ENCODE data around the gene HADHB. TPM values are rescaled to one million over a fixed set of nuclear protein-coding genes. Genes with fewer than 3 reads are reported as not detected.
A peak's percentile ranks its signal among the peaks of the same experiment; 100 is the strongest.

The HADHB gene
- total and polyA plus RNA-seq, 2 of the 13 experiments (the other 11 are each of a cell fraction or from before 2014, with no cell fraction given), result 112 to 238 TPM

- TF ChIP-seq, protein P1, sequence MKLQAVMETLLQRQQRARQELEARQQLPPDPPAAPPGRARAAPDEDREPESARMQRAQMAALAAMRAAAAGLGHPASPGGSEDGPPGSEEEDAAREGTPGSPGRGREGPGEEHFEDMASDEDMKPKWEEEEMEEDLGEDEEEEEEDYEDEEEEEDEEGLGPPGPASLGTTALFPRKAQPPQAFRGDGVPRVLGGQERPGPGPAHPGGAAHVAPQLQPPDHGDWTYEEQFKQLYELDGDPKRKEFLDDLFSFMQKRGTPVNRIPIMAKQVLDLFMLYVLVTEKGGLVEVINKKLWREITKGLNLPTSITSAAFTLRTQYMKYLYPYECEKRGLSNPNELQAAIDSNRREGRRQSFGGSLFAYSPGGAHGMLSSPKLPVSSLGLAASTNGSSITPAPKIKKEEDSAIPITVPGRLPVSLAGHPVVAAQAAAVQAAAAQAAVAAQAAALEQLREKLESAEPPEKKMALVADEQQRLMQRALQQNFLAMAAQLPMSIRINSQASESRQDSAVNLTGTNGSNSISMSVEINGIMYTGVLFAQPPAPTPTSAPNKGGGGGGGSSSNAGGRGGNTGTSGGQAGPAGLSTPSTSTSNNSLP (IDR thresholded peaks at IDR 0.05; ENCODE audit: low read depth, low read length), result peak; percentile 21; the same call in 1 of the 2 replicates
- no peak for TF ChIP-seq ZNF180 (CRISPR knock-in tag; IDR thresholded peaks at IDR 0.05; ENCODE audit: borderline replicate concordance, low read depth)
- TF ChIP-seq, protein P2, sequence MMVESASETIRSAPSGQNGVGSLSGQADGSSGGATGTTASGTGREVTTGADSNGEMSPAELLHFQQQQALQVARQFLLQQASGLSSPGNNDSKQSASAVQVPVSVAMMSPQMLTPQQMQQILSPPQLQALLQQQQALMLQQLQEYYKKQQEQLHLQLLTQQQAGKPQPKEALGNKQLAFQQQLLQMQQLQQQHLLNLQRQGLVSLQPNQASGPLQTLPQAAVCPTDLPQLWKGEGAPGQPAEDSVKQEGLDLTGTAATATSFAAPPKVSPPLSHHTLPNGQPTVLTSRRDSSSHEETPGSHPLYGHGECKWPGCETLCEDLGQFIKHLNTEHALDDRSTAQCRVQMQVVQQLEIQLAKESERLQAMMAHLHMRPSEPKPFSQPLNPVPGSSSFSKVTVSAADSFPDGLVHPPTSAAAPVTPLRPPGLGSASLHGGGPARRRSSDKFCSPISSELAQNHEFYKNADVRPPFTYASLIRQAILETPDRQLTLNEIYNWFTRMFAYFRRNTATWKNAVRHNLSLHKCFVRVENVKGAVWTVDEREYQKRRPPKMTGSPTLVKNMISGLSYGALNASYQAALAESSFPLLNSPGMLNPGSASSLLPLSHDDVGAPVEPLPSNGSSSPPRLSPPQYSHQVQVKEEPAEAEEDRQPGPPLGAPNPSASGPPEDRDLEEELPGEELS (CRISPR knock-in tag; IDR thresholded peaks at IDR 0.05), result peak; percentile 66
- peak; percentile 83 for TF ChIP-seq PHF8 (CRISPR knock-in tag; IDR thresholded peaks at IDR 0.05)
- peak; percentile 94 for TF ChIP-seq ARNT2 (CRISPR knock-in tag; IDR thresholded peaks at IDR 0.05; ENCODE audit: low read depth)
- no peak for TF ChIP-seq ZNF264 (CRISPR knock-in tag; IDR thresholded peaks at IDR 0.05)
- no peak for TF ChIP-seq BATF2 (CRISPR knock-in tag; IDR thresholded peaks at IDR 0.05)
- no peak for TF ChIP-seq USF2 (IDR thresholded peaks at IDR 0.05; ENCODE audit: low read depth, low read length)
- TF ChIP-seq USF2 (CRISPR knock-in tag; IDR thresholded peaks at IDR 0.05; ENCODE audit: borderline replicate concordance), result no peak
- TF ChIP-seq ZNF574 (CRISPR knock-in tag; IDR thresholded peaks at IDR 0.05), result peak; percentile 82
- TF ChIP-seq ZNF136 (CRISPR knock-in tag; IDR thresholded peaks at IDR 0.05; ENCODE audit: low read depth), result peak; percentile 69; the same call in 1 of the 2 replicates
- peak; percentile 94 for TF ChIP-seq DR1 (CRISPR knock-in tag; IDR thresholded peaks at IDR 0.05)
- TF ChIP-seq, protein P3, sequence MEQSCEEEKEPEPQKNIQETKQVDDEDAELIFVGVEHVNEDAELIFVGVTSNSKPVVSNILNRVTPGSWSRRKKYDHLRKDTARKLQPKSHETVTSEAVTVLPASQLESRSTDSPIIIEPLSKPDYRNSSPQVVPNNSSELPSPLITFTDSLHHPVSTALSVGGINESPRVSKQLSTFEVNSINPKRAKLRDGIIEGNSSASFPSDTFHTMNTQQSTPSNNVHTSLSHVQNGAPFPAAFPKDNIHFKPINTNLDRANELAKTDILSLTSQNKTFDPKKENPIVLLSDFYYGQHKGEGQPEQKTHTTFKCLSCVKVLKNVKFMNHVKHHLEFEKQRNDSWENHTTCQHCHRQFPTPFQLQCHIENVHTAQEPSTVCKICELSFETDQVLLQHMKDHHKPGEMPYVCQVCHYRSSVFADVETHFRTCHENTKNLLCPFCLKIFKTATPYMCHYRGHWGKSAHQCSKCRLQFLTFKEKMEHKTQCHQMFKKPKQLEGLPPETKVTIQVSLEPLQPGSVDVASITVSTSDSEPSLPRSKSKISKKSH (CRISPR knock-in tag; IDR thresholded peaks at IDR 0.05; ENCODE audit: borderline replicate concordance), result peak; percentile 38; the same call in 1 of the 2 replicates
- peak; percentile 89 for TF ChIP-seq KDM3A (CRISPR knock-in tag; IDR thresholded peaks at IDR 0.05; ENCODE audit: low read depth)
- TF ChIP-seq ZNF737 (CRISPR knock-in tag; IDR thresholded peaks at IDR 0.05; ENCODE audit: borderline replicate concordance), result no peak
- TF ChIP-seq ZNF317 (CRISPR knock-in tag; IDR thresholded peaks at IDR 0.05), result peak; percentile 84; the same call in 1 of the 2 replicates
Observed at GRCh38 chr2:26244309-26245230, at the start of gene HADHB, which contains the start of gene HADHA (continued).
